Cardiac muscle cell (in vitro differentiated cells and primary cell): ENCODE results near the gene UGT2B10. TPM values are rescaled to one million over a fixed set of nuclear protein-coding genes. Genes with fewer than 3 reads are reported as not detected.
"Not testable (repeated sequence)": the region's sequence is repeated elsewhere in the genome, so short reads cannot be mapped to it uniquely, and the experiment has no call there.

Experiments used
- DNase-seq, 2 donors: peaks; one replicate each; pipeline versions ENCODE4 v3.0.0 to v3.0.0-alpha.2; 2010 to 2017; ENCODE audit warnings: low read depth in 1 of 2, low spot score in 1 of 2
- H3K27ac ChIP-seq: fragments of 200-600 bp; sonication (generic); 2 replicates; pipeline ENCODE4 v1.5.1; 2016
- H3K27me3 ChIP-seq: fragments of 200-600 bp; sonication (generic); 2 replicates; pipeline ENCODE4 v1.6.0; 2016; ENCODE audit warnings: control low read depth
- H3K36me3 ChIP-seq: fragments of 200-600 bp; sonication (generic); 2 replicates; pipeline ENCODE4 v1.5.1; 2016; ENCODE audit warnings: control low read depth
- H3K4me1 ChIP-seq: fragments of 200-600 bp; sonication (generic); 2 replicates; pipeline ENCODE4 v1.8.1; 2017; ENCODE audit warnings: low read depth, mild to moderate bottlenecking, mixed run types
- H3K4me3 ChIP-seq: fragments of 200-600 bp; sonication (generic); 2 replicates; pipeline ENCODE4 v1.5.1; 2016; ENCODE audit warnings: mild to moderate bottlenecking
- H3K9me3 ChIP-seq: fragments of 200-600 bp; sonication (generic); 2 replicates; pipeline ENCODE4 v1.5.1; 2017; ENCODE audit warnings: low read depth, mild to moderate bottlenecking, control low read depth
- CTCF ChIP-seq: IDR thresholded peaks from 2 replicates; pipeline ENCODE4 v1.5.1; 2012; ENCODE audit warnings: low read depth, mild to moderate bottlenecking, low read length
- polyA plus RNA-seq: library from polyadenylated mRNA; unstranded; fragments of >200 nt; fragmentation: Nextera tagmentation; extraction: Ambion mirVana; gene quantifications from 2 replicates; pipeline ENCODE4 v1.2.1, GENCODE V29; 2016
- total RNA-seq: library from RNA; depleted of rRNA; stranded (reverse); fragments of >200 nt; gene quantifications from 2 replicates; pipeline ENCODE4 v1.2.3, GENCODE V29; 2016

The UGT2B10 gene
- total and polyA plus RNA-seq, 2 experiments from 2014 or later = not detected

- DNase-seq = no peak
- Histone ChIP-seq H3K27me3 (no peaks in the 10 kb centered on the region), H3K9me3 (no peaks in the 10 kb centered on the region), H3K36me3 (no peaks in the 10 kb centered on the region), H3K27ac (no peak overlapping the region), H3K4me1 (no peaks in the 10 kb centered on the region), H3K4me3 (no peak overlapping the region)
- TF ChIP-seq CTCF = no peak
Measured at GRCh38 chr4:68803013-68803412, 12.8 kb upstream of the UGT2B10 start.

- no peak overlapping the region for H3K27ac ChIP-seq
- no peaks in the 10 kb centered on the region for H3K36me3 ChIP-seq
- no peaks in the 10 kb centered on the region for H3K4me1 ChIP-seq
- no peaks in the 10 kb centered on the region for H3K27me3 ChIP-seq
- no peaks in the 10 kb centered on the region for H3K9me3 ChIP-seq
- no peak for TF ChIP-seq CTCF
- no peak for DNase-seq
- H3K4me3 ChIP-seq = no peak overlapping the region
Measured at GRCh38 chr4:68808060-68808459, 7.7 kb upstream of the UGT2B10 start.

GRCh38 chr4:68810919-68811318 lies 4.9 kb upstream of the UGT2B10 start:
- no peak for TF ChIP-seq CTCF
- Histone ChIP-seq H3K4me1 (no peaks in the 10 kb centered on the region), H3K27ac (no peak overlapping the region), H3K36me3 (no peaks in the 10 kb centered on the region), H3K9me3 (no peaks in the 10 kb centered on the region), H3K27me3 (no peaks in the 10 kb centered on the region), H3K4me3 (no peak overlapping the region)
- DNase-seq = no peak

GRCh38 chr4:68816410-68817265 lies 844 bp downstream of the UGT2B10 start:
- not testable (repeated sequence) for H3K27ac ChIP-seq, H3K4me1 ChIP-seq, H3K4me3 ChIP-seq, H3K9me3 ChIP-seq, H3K36me3 ChIP-seq, DNase-seq, H3K27me3 ChIP-seq

GRCh38 chr4:68817386-68817785 lies 1.6 kb downstream of the UGT2B10 start:
- DNase-seq = no peak
- H3K27ac ChIP-seq = no peak overlapping the region
- no peak for TF ChIP-seq CTCF

GRCh38 chr4:68818030-68818462 lies 2.3 kb downstream of the UGT2B10 start:
- not testable (repeated sequence) for H3K27me3 ChIP-seq, H3K4me3 ChIP-seq, DNase-seq, H3K9me3 ChIP-seq, H3K27ac ChIP-seq, H3K4me1 ChIP-seq, H3K36me3 ChIP-seq

More at GRCh38 chr4:68817386-68817785, 1.6 kb downstream of the UGT2B10 start:
- H3K36me3 ChIP-seq = no peaks in the 10 kb centered on the region
- no peak overlapping the region for H3K4me3 ChIP-seq
- no peaks in the 10 kb centered on the region for H3K27me3 ChIP-seq
- H3K9me3 ChIP-seq = no peaks in the 10 kb centered on the region
- no peaks in the 10 kb centered on the region for H3K4me1 ChIP-seq
